ENCODE results near the gene ECEL1. TPM values are rescaled to one million over a fixed set of nuclear protein-coding genes. Genes with fewer than 3 reads are reported as not detected.

The ECEL1 gene
- total RNA-seq, 4 donors from 2014 or later: 0.68 to 0.83 TPM; not detected in 2

DNA sequence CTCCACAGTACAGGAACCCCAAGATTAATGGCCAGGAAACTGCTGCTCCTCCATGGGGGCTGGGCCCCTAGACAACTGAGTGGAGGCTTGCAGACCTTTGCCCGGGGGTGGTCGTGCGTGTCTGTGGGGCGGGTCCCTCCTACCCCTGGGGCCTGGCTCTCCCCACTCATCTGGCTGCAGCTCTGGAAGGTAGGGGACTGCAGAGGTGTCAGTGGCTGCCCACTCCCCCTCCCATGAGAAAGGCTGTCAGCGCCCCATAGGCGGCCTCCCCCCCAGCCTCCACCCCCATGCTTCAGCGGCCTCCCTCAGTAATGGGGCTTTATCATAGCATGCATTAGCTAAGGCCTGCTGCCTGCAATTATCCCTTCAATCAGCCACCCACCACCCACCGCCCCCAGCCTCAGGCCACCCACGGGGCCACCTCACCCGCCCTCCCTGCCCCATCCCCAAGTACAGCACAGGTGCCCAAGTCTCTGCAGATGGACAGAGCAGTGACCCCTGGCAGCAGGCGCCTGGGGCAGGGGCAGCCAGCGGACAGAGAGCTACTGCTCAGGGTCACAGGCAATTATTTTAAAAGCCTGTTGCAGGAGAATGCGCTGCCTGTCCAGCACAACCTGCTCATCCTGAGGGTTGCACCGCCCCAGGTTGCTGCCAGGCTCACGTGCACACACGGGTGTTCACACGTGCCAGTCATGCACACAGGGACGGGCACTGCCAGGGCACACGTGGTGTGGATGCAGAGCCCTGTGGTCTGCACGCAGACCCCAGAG lies 9.1 kb upstream of the ECEL1 start:
- Histone ChIP-seq H3K4me1 (no peaks in the 10 kb centered on the region), H3K27me3 (peaks cover 25% of the 10 kb centered on the region), H3K36me3 (no peaks in the 10 kb centered on the region), H3K27ac (no peak overlapping the region), H3K9me3 (no peaks in the 10 kb centered on the region), H3K4me3 (no peak overlapping the region)
- 90% methylated on average over 4 of the region's 20 CpGs for WGBS
- DNase-seq (ENCODE audit: low spot score in 2 of 2): no peak
- TF ChIP-seq POLR2AphosphoS5 (IDR thresholded peaks at IDR 0.05) (no peak), POLR2A (IDR thresholded peaks at IDR 0.05) (no peak), EP300 (IDR thresholded peaks at IDR 0.05) (no peak)
- TF ChIP-seq, protein P1, sequence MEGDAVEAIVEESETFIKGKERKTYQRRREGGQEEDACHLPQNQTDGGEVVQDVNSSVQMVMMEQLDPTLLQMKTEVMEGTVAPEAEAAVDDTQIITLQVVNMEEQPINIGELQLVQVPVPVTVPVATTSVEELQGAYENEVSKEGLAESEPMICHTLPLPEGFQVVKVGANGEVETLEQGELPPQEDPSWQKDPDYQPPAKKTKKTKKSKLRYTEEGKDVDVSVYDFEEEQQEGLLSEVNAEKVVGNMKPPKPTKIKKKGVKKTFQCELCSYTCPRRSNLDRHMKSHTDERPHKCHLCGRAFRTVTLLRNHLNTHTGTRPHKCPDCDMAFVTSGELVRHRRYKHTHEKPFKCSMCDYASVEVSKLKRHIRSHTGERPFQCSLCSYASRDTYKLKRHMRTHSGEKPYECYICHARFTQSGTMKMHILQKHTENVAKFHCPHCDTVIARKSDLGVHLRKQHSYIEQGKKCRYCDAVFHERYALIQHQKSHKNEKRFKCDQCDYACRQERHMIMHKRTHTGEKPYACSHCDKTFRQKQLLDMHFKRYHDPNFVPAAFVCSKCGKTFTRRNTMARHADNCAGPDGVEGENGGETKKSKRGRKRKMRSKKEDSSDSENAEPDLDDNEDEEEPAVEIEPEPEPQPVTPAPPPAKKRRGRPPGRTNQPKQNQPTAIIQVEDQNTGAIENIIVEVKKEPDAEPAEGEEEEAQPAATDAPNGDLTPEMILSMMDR (IDR thresholded peaks at IDR 0.05): no peak

DNA sequence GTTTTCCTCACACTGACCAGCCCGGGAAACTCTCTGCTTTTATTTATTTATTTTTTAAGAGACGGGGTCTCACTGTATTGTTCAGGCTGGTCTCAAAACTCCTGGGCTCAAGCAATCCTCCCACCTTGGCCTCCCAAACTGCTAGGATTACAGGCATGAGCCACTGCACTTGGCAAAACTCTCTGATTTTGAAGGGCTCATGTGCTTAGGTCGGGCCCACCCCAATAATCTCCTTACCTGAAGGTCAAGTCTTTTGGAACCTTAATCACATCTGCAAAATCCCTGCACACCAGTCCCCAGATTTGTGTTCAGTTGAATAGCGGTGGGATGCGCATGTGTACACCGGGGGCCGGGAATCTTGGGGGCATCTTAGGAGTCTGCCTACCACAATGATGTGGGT lies 7.7 kb upstream of the ECEL1 start:
- H3K4me1 ChIP-seq: no peaks in the 10 kb centered on the region
- no peak overlapping the region for H3K4me3 ChIP-seq
- no peaks in the 10 kb centered on the region for H3K36me3 ChIP-seq
- no peak overlapping the region for H3K27ac ChIP-seq
- WGBS: 94% methylated on average over 7 of the region's 7 CpGs
- no peak for DNase-seq (ENCODE audit: low spot score in 2 of 2)
- no peaks in the 10 kb centered on the region for H3K9me3 ChIP-seq
- TF ChIP-seq EP300 (IDR thresholded peaks at IDR 0.05) (no peak), POLR2A (IDR thresholded peaks at IDR 0.05) (no peak), POLR2AphosphoS5 (IDR thresholded peaks at IDR 0.05) (no peak)
- TF ChIP-seq, protein P1 (IDR thresholded peaks at IDR 0.05): no peak
- peaks cover 17% of the 10 kb centered on the region for H3K27me3 ChIP-seq

DNA sequence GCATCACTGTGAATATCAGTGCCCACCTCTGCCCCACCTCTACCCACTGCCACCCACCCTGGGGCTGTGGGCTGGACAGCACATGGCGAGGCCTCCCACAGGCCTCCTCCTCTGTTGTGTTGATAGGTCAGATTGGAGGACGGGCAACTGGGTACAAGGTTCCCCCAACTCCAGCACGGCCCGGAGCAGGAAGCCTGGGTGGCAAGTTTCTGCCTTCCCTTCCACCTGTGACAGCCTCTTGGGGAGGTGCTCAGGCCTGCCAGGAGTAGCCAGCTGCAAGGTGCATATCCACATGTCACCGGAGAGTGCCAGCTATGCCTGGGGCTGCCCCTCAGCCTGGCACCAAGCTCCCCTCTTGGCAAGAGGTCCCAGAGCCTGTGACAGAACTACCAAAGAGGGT lies 6.9 kb upstream of the ECEL1 start:
- H3K36me3 ChIP-seq: no peaks in the 10 kb centered on the region
- H3K4me3 ChIP-seq: no peak overlapping the region
- no peak for DNase-seq (ENCODE audit: low spot score in 2 of 2)
- no peaks in the 10 kb centered on the region for H3K4me1 ChIP-seq
- WGBS: 93% methylated on average over 5 of the region's 5 CpGs
- TF ChIP-seq POLR2A (IDR thresholded peaks at IDR 0.05): no peak
- no peak for TF ChIP-seq EP300 (IDR thresholded peaks at IDR 0.05)
- TF ChIP-seq POLR2AphosphoS5 (IDR thresholded peaks at IDR 0.05): no peak
- TF ChIP-seq, protein P1 (IDR thresholded peaks at IDR 0.05): no peak
- H3K27me3 ChIP-seq: peaks cover 24% of the 10 kb centered on the region
- no peaks in the 10 kb centered on the region for H3K9me3 ChIP-seq
- no peak overlapping the region for H3K27ac ChIP-seq

DNA sequence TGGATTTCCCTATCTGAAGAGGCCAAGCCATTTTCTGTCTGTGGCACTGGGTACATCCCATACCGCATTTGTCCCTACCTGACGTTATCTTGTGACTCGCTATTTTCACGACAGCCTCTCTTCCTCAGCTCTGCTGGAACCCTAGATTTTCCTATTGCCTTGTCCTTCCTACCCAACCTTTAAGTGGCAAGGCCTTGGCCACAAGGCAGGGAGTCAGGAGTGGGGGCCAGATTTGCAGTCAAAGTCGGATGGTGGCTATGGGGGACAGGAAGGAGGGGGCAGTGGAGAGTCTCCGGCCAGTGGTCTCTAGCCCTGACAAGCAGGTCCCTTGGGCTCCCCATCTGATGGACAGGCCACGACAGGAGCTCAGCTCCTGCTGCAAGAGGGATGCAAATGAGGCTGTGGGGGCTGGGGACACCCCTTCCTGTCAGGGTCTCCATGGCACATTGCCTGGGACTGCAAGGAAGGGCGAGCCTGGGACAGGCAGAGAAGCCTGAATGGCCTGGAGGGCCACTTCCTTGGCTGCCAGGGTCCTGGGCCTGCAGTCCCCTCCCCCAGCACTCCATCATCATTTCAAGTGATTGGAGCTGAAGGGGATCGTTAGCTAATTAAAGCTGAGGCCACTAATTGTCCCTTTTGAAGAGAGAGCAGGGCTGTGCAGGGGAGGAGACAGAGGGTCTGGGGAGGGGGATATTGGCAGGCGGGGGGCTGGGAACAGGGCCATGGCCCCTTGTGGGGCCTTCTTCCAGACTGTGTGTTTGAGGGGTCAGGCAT lies 6.3 kb upstream of the ECEL1 start:
- TF ChIP-seq POLR2AphosphoS5 (IDR thresholded peaks at IDR 0.05) (no peak), POLR2A (IDR thresholded peaks at IDR 0.05) (no peak), EP300 (IDR thresholded peaks at IDR 0.05) (no peak)
- TF ChIP-seq, protein P1 (IDR thresholded peaks at IDR 0.05): no peak
- WGBS: 74% methylated on average over 9 of the region's 10 CpGs
- no peaks in the 10 kb centered on the region for H3K9me3 ChIP-seq

More for the DNA sequence above, 6.3 kb upstream of the ECEL1 start:
- H3K4me3 ChIP-seq: no peak overlapping the region
- peaks cover 29% of the 10 kb centered on the region for H3K27me3 ChIP-seq
- no peaks in the 10 kb centered on the region for H3K36me3 ChIP-seq
- H3K27ac ChIP-seq: no peak overlapping the region
- H3K4me1 ChIP-seq: no peaks in the 10 kb centered on the region
- no peak for DNase-seq (ENCODE audit: low spot score in 2 of 2)
